Endothelial cell of umbilical vein (primary cell): ENCODE results near the gene ALG11. TPM values are rescaled to one million over a fixed set of nuclear protein-coding genes. Genes with fewer than 3 reads are reported as not detected.
"Not testable (repeated sequence)": the region's sequence is repeated elsewhere in the genome, so short reads cannot be mapped to it uniquely, and the experiment has no call there.

Source experiments
- BruUV-seq: library from RNA; stranded (reverse); fragments of 400-500 nt; replicated peaks from 2 replicates; lab custom pipeline; 2021; lab: Mats Ljungman, UMichigan
- CTCF ChIA-PET: fragments of 300-600, 350-600 bp; sonication (Branson Sonifier 250); formaldehyde crosslinking; loops from one replicate; lab custom pipeline; 2021; ENCODE audit warnings: antibody characterized with exemption, inconsistent platforms; lab: Charles Lee
- POLR2A ChIA-PET: fragments of 300-600, 350-600 bp; sonication (Branson Sonifier 250); formaldehyde crosslinking; loops from one replicate; lab custom pipeline; 2021; ENCODE audit warnings: antibody characterized with exemption, inconsistent platforms; lab: Charles Lee
- DNase-seq: peaks from one replicate; pipeline ENCODE4 v3.0.0-alpha.2; 2011; ENCODE audit warnings: low read depth, low spot score
- FAIRE-seq: peaks from 2 replicates; lab custom pipeline; 2011; peaks lifted over from hg19 to GRCh38; lab: Jason Lieb, UNC
- H2AFZ ChIP-seq: 2 replicates; pipeline ENCODE4 v1.6.0; 2012; ENCODE audit warnings: low read depth, low read length, control low read depth, inconsistent platforms
- H3K27ac ChIP-seq: 2 replicates; pipeline ENCODE4 v1.5.1; 2011; ENCODE audit warnings: low read depth, mild to moderate bottlenecking, control low read depth, low read length, moderate library complexity; ENCODE audit not compliant: insufficient read depth
- H3K27me3 ChIP-seq, 2 experiments: 2 replicates each; pipeline versions ENCODE4 v1.6.0 to v1.6.1; 2011; ENCODE audit warnings: low read length in 2 of 2, mixed read lengths in 1 of 2; ENCODE audit not compliant: control insufficient read depth in 2 of 2, insufficient read depth in 2 of 2
- H3K36me3 ChIP-seq, 2 experiments: 2 replicates in 1 of 2; 3 replicates in 1 of 2; pipeline ENCODE4 v1.5.1; 2011; ENCODE audit warnings: low read length in 2 of 2, mild to moderate bottlenecking in 1 of 2, moderate library complexity in 1 of 2; ENCODE audit not compliant: control insufficient read depth in 2 of 2, insufficient read depth in 2 of 2; ENCODE audit errors: extremely low read depth in 1 of 2
- H3K4me1 ChIP-seq: 3 replicates; pipeline ENCODE4 v1.5.1; 2011; ENCODE audit warnings: mild to moderate bottlenecking, low read length; ENCODE audit not compliant: control insufficient read depth, insufficient read depth; ENCODE audit errors: extremely low read depth
- H3K4me2 ChIP-seq: 2 replicates; pipeline ENCODE4 v1.6.1; 2011; ENCODE audit warnings: low read length, control low read depth, mixed read lengths; ENCODE audit not compliant: insufficient read depth
- H3K4me3 ChIP-seq, 3 experiments: fragments of 200-600 bp in 1 of 3; sonication (generic), shearing (Covaris generic) in 1 of 3; replicated peaks in 1 of 3; 2 replicates each; pipeline ENCODE4 v1.5.1; 2011 to 2016; ENCODE audit warnings: control low read depth in 3 of 3, low read length in 3 of 3, mild to moderate bottlenecking in 2 of 3, inconsistent platforms in 1 of 3, low read depth in 1 of 3, moderate library complexity in 1 of 3; ENCODE audit not compliant: insufficient read depth in 1 of 3
- H3K79me2 ChIP-seq: 2 replicates; pipeline ENCODE4 v1.6.0; 2012; ENCODE audit warnings: low read length, inconsistent platforms; ENCODE audit not compliant: control insufficient read depth, insufficient read depth
- H3K9ac ChIP-seq: replicated peaks from 2 replicates; pipeline ENCODE3; 2011; ENCODE audit warnings: low read length, control low read depth; ENCODE audit not compliant: insufficient read depth; ENCODE audit errors: extremely low read depth
- H3K9me1 ChIP-seq: replicated peaks from 3 replicates; pipeline ENCODE4 v1.6.0; 2011; ENCODE audit warnings: mild to moderate bottlenecking, low read length; ENCODE audit not compliant: control insufficient read depth, insufficient read depth; ENCODE audit errors: extremely low read depth
- H3K9me3 ChIP-seq: replicated peaks from 2 replicates; pipeline ENCODE4 v1.5.1; 2012; ENCODE audit warnings: low read length, inconsistent platforms; ENCODE audit not compliant: control insufficient read depth, insufficient read depth
- H4K20me1 ChIP-seq: replicated peaks from 2 replicates; pipeline ENCODE3; 2011; ENCODE audit warnings: mild to moderate bottlenecking, low read length; ENCODE audit not compliant: control insufficient read depth, insufficient read depth; ENCODE audit errors: extremely low read depth
- CTCF ChIP-seq, 2 donors: IDR thresholded peaks; 1 replicate in 1 of 2; 2 replicates in 1 of 2; pipeline ENCODE4 v1.5.1; 2011; ENCODE audit warnings: low read length in 2 of 2, mild to moderate bottlenecking in 2 of 2, moderate library complexity in 2 of 2, control low read depth in 1 of 2, inconsistent platforms in 1 of 2, low read depth in 1 of 2; ENCODE audit not compliant: insufficient read depth in 1 of 2; ENCODE audit errors: extremely low read depth in 1 of 2
- EZH2 ChIP-seq: IDR thresholded peaks from 2 replicates; pipeline ENCODE4 v1.6.1; 2012; ENCODE audit warnings: borderline replicate concordance, low read depth, mild to moderate bottlenecking, moderate library complexity, low read length, inconsistent platforms; ENCODE audit not compliant: severe bottlenecking
- FOS ChIP-seq: IDR thresholded peaks from 2 replicates; pipeline ENCODE4 v1.6.1; 2011; ENCODE audit warnings: mild to moderate bottlenecking, low read length, moderate library complexity, borderline replicate concordance; ENCODE audit not compliant: insufficient read depth
- GATA2 ChIP-seq: IDR thresholded peaks from 2 replicates; pipeline ENCODE4 v1.7.0; 2011; ENCODE audit warnings: low read depth, mild to moderate bottlenecking, moderate library complexity, mixed read lengths, low read length; ENCODE audit not compliant: insufficient read length, insufficient read depth
- JUN ChIP-seq: IDR thresholded peaks from 2 replicates; pipeline ENCODE4 v1.6.1; 2011; ENCODE audit warnings: borderline replicate concordance, low read depth; ENCODE audit not compliant: insufficient read length, insufficient read depth
- MAX ChIP-seq: IDR thresholded peaks from 2 replicates; pipeline ENCODE4 v1.6.1; 2011; ENCODE audit not compliant: insufficient read depth, insufficient read length
- MYC ChIP-seq: IDR thresholded peaks from one replicate; pipeline ENCODE4 v1.6.1; 2011; ENCODE audit warnings: mild to moderate bottlenecking, low read depth, low read length
- POLR2A ChIP-seq: IDR thresholded peaks from 2 replicates; pipeline ENCODE4 v1.6.1; 2012; ENCODE audit warnings: low read depth, mild to moderate bottlenecking, control low read depth, low read length
- POLR2AphosphoS5 ChIP-seq: IDR thresholded peaks from 2 replicates; pipeline ENCODE4 v1.6.1; 2012; ENCODE audit warnings: low read depth, mild to moderate bottlenecking, control low read depth, low read length, moderate library complexity; ENCODE audit not compliant: insufficient read depth
- dilution Hi-C: fragments of 300-500 bp; cut with MboI; formaldehyde crosslinking; loops from one replicate; pipeline ENCODE4 v1.15.0; 2019; ENCODE audit warnings: low sequenced_read_pairs; ENCODE audit not compliant: extremely low pct_ligation_motif_present
- intact Hi-C: fragments of 100-400 bp; cut with micrococcal nuclease; formaldehyde crosslinking; loops from one replicate; pipeline ENCODE4 v1.10.0; 2022
- polyA plus RNA-seq, 4 experiments: library from polyadenylated mRNA; depleted of rRNA in 3 of 4; stranded (reverse) in 3 of 4; unstranded in 1 of 4; fragments of >200 nt; gene quantifications; 2 replicates each; pipeline versions ENCODE4 v1.2.1 to v1.2.3, GENCODE V29; 2011 to 2012; ENCODE audit warnings: missing spikeins in 1 of 4
- total RNA-seq: library from RNA; stranded (reverse); gene quantifications from 2 replicates; pipeline ENCODE4 v1.2.3, GENCODE V29; 2021

ALG11 gene
- total and polyA plus RNA-seq, 2 donors (not counting 3 experiments of a cell fraction or from before 2014, with no cell fraction given) = 6.5 to 31.0 TPM

- intact Hi-C loops (no loop called here), dilution Hi-C loops (no loop called here)
- no peak overlapping the region for H2AFZ ChIP-seq
- no TSS peak for BruUV-seq
- no peak for FAIRE-seq
- no peaks in the 10 kb centered on the region for H3K79me2 ChIP-seq
- H3K27me3 ChIP-seq = no peaks in the 10 kb centered on the region
- ChIA-PET CTCF (interaction anchor here (1.5 kb wide), 1 partner anchor 19 kb away, joined by 4 read pairs; no protein-coding TSS in a partner anchor), POLR2A (no interaction called here)
- no peak overlapping the region for H3K27ac ChIP-seq
- no peaks in the 10 kb centered on the region for H3K36me3 ChIP-seq
- H3K4me2 ChIP-seq = no peak overlapping the region
- H3K4me1 ChIP-seq = no peaks in the 10 kb centered on the region
- no peak overlapping the region for H3K9ac ChIP-seq
- DNase-seq = no peak
- no peaks in the 10 kb centered on the region for H3K9me3 ChIP-seq
- H3K9me1 ChIP-seq = no peaks in the 10 kb centered on the region
- H3K4me3 ChIP-seq = no peak overlapping the region
- no peak for TF ChIP-seq MAX
- TF ChIP-seq CTCF (IDR thresholded peaks at IDR 0.05; ENCODE audit: extremely low read depth in 1 of 2, insufficient read depth in 1 of 2, low read depth in 1 of 2, low read length in 2 of 2) = no peak
- no peak for TF ChIP-seq POLR2AphosphoS5
- no peak for TF ChIP-seq MYC
- TF ChIP-seq FOS = no peak
- TF ChIP-seq JUN = no peak
- no peak for TF ChIP-seq EZH2
- TF ChIP-seq POLR2A = no peak
- TF ChIP-seq GATA2 = no peak
- H4K20me1 ChIP-seq = no peaks in the 10 kb centered on the region
These were observed 30.8 kb upstream of the ALG11 start for GRCh38 chr13:51981355-51981754.

- dilution Hi-C loops, H3K4me2 ChIP-seq, CTCF ChIA-PET: not testable (repeated sequence)
These were observed 28.9 kb upstream of the ALG11 start for GRCh38 chr13:51983292-51983691.

GRCh38 chr13:51984904-51985303 lies 27.3 kb upstream of the ALG11 start:
- H3K9me3 ChIP-seq, H3K4me3 ChIP-seq, dilution Hi-C loops, H3K27ac ChIP-seq, H3K36me3 ChIP-seq, H3K9ac ChIP-seq, BruUV-seq, H2AFZ ChIP-seq, H4K20me1 ChIP-seq, H3K4me2 ChIP-seq, H3K9me1 ChIP-seq, H3K79me2 ChIP-seq, H3K4me1 ChIP-seq, DNase-seq, POLR2A ChIA-PET, intact Hi-C loops, FAIRE-seq, H3K27me3 ChIP-seq: not testable (repeated sequence)
- CTCF ChIA-PET = interaction anchor here (1.4 kb wide), 1 partner anchor 10 kb away, joined by 3 read pairs; no protein-coding TSS in a partner anchor

More at GRCh38 chr13:51983292-51983691, 28.9 kb upstream of the ALG11 start:
- POLR2A ChIA-PET, H3K36me3 ChIP-seq, H3K27ac ChIP-seq, H3K79me2 ChIP-seq, H4K20me1 ChIP-seq, H3K4me1 ChIP-seq, FAIRE-seq, BruUV-seq, H3K9me1 ChIP-seq, H3K9ac ChIP-seq, H3K27me3 ChIP-seq, intact Hi-C loops, H2AFZ ChIP-seq, H3K9me3 ChIP-seq, DNase-seq, H3K4me3 ChIP-seq: not testable (repeated sequence)
